LNCaP clone FGC (cell line): ENCODE data around the gene SNX20.

Experiments
- DNase-seq: peaks from one replicate; pipeline ENCODE4 v3.0.0-alpha.2; 2011; ENCODE audit warnings: low read depth
- H3K4me3 ChIP-seq: 2 replicates; pipeline ENCODE4 v1.5.1; 2011; ENCODE audit warnings: mild to moderate bottlenecking, low read depth, low read length, control low read depth
- CTCF ChIP-seq: IDR thresholded peaks from 2 replicates; pipeline ENCODE4 v1.5.1; 2012; ENCODE audit warnings: mild to moderate bottlenecking; ENCODE audit not compliant: control insufficient read depth, insufficient read depth; ENCODE audit errors: extremely low read depth

The SNX20 gene

GRCh38 chr16:50640919-50641817 lies 39.9 kb downstream of the SNX20 start:
- no peak for DNase-seq
- TF ChIP-seq CTCF: no peak
- no peak overlapping the region for H3K4me3 ChIP-seq

- H3K4me3 ChIP-seq: no peak overlapping the region
- no peak for TF ChIP-seq CTCF
- no peak for DNase-seq
Measured at GRCh38 chr16:50640391-50640790, 40.7 kb downstream of the SNX20 start.

GRCh38 chr16:50638816-50639670 lies 42.1 kb downstream of the SNX20 start:
- no peak overlapping the region for H3K4me3 ChIP-seq
- no peak for DNase-seq
- no peak for TF ChIP-seq CTCF

- no peak for TF ChIP-seq CTCF
- H3K4me3 ChIP-seq: no peak overlapping the region
- no peak for DNase-seq
Measured at GRCh38 chr16:50637716-50638602, 43.2 kb downstream of the SNX20 start.

GRCh38 chr16:50636753-50637374 lies 44.2 kb downstream of the SNX20 start:
- DNase-seq: no peak
- no peak for TF ChIP-seq CTCF
- no peak overlapping the region for H3K4me3 ChIP-seq
